Activated T-cell treated with anti-CD3 and anti-CD28 coated beads, Interleukin-2, amount 50 U/mL, for 48 hours (primary cell): Measurements from ENCODE around the gene SLC4A1AP.

Experiments used
- DNase-seq, 2 experiments: peaks; one replicate each; pipeline ENCODE4 v3.0.0-alpha.2; 2020

SLC4A1AP gene

DNA sequence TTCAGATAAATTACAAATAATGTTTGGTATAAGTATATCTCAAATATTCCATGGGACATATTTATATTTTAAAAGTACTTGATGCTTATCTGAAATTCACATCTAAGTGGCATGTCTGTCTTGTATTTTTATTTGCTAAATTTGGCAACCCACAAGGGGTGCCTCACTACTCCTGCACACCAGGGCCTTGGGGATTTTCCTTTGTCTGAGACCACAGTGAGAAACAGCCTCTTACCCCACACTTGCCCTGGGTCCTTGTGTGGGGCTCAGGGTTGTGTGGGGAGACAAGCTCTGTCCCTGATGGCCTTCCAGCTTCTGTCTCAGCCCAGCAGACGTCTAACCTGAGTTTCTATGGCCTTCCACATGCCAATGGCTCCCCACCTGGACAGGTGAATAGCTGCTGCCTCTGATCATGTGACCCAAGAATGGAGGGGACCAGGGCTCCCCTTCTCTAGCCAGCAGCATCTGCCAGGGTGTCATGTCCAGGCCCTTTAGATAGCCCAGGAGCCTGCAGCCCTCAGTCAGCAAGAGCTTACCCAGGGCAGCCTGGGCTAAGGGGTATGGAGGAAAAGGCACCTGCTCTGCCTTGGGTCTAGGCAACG, 58.3 kb downstream of the SLC4A1AP start:
- no peak for DNase-seq

DNA sequence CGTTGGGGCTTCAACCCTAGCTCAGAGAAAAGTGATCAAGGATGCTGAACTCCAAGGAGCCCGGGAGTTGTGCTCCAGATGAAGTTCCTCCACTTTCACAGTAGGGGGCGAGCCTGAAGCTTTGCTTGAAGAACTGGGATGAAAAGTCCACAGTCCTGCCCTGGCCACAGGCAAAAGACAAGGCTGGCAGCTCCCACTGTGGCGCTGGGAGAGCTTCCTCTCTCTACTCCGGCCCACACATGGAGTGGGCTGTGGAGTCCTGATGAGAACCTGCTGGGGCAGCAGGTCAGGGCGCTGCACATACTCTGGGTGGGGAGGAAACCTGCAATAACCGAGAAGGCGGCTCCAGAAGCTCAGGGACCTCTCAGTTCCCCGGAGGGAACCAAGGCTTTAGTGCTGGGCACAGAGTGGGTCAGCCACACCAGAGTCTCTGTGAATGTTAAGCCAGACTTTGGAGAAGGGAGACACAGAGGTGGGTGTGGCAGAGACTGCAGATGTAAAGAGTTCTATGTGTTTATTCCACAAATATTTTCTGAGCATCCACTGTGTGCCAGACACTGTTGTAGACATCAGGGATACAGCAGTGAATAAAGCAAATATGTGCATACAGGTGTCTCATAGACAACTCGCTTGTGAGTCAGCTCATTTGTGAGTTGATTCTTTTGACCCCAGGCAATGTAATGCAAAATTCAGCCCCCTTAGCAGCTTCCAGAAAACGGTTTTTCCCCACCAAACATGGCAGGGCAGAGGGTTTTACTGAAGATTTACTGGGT, 59.9 kb downstream of the SLC4A1AP start:
- peak in 1 of 2 experiments; percentile 57 for DNase-seq

DNA sequence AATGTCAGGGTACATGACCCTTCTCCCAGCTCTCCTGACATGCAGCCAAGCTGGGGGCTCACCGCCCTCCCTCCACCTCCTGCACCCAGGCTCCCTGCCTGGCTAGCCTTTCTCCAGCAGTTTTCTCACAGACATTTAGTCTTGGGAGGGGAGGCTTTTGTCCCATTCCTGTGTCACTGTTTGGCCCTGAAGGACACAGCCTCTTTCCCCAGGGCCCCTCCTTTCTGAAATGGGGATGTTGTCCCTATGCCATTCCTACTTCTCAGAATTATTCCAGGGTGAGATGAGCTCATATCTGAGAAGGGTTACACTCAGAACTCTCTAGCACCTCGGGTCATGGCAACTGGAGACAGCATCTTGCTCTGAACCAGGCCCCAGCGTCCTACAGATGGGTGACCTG, 60.5 kb downstream of the SLC4A1AP start:
- DNase-seq: no peak

DNA sequence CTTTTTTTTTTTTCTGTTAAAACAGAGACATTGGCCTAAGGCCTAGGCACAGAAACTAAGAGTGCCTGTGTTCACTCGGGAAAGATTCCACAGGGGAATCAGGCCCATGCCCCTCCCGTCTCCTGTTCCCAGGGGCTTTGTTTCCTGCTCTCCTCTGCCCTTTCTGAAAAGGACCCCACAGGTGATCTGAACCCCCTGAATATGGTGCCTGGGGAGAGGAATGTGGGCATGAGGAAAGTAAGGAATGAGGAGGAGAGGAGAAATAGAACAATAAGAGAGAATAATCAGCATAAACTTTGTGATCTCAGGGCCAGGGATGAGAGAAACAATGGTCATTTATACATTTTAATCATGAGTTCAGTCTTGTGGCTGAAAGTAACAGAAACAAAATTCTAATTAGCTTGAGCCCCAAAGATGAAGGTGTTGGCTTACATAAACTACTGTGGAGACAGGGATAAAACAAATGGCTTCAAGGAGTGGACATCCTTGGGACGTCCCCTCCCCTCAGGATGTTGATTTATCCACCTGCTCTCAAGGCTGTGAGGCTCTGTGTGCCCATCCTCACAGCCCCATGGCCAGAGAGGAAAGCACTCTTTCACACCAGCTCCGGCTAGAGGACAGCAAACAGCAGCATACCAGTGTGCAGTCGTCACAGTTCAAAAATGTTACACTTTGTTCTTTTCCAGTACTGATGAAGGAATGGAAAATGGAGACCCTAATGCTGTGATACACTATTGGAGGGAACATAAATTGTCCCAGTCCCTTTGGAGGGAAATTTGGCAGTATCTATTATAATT, 61.4 kb downstream of the SLC4A1AP start:
- no peak for DNase-seq

DNA sequence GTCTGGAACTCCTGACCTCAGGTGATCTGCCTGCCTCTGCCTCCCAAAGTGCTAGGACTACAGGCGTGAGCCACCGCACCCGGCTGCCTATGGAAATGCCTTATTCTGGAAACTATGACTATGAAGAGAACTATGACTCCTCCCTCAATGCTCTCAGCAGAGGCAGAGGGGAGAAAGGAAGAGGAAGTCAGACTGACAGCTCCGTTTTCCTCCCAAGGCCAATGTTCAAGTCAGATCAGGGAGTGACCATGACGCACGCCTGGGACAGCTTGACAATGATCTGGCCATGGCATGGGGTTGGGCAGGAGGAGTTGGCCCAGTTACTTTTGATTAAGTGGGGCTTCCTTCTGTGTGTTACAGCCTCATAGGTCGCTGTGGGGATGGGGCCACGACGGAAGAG, 63.6 kb downstream of the SLC4A1AP start:
- DNase-seq: no peak

DNA sequence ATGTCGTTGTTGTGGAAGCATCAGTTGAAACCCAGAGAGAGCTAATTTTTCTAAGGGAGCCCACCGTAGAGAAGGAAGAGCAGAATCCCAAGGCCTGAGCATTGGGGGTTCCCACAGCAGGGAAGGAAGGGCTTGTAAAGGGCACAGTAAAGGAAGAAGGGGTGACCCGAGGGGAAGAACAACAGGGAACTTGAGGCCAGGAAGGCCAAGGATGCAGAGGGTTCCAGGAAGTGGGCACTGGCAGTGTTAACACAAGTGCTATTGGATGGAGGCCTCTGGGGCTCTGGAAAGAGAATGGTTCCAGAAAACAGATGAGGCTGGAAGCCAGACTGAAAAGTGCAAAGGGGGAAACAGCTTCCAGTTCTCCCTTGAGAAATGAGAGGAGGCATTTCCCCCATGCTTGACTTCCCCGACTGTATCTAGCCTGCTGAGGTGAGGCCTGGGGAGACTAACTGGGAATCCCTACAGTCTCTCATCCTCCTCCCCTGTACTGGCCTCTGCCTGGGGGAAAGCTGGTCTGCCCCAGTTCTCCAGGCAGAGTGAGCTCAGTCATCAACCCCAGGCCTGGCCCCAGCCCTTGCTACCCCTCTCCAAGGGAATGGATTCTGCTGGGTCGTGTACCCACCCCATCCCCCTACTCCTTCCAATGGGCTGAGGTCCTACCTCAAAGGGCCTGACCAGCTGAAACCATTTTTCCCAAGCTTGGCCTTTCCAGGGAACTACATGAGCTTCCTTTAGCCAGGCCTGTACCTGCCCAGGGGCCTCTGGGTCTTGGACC, 64.6 kb downstream of the SLC4A1AP start:
- no peak for DNase-seq

DNA sequence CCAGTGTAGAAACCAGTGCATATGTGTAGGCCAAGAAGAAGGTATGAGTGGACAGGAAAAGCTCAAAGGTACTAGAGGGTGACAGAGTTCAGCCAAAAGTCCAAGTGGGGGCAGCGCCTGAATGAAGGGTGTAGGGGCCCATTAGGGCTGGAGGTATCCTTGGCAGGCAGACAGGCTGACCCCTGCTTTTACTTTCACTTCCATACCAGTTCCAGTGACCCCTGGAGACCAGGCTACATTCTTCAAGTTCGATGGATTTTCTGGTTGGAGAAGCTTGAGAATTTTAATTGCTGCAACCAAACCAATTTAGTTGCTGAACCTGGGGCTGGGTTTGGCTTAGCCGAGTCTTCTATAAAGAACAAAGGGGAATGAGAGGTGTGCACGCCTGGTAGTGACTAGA, 65.5 kb downstream of the SLC4A1AP start:
- no peak for DNase-seq

DNA sequence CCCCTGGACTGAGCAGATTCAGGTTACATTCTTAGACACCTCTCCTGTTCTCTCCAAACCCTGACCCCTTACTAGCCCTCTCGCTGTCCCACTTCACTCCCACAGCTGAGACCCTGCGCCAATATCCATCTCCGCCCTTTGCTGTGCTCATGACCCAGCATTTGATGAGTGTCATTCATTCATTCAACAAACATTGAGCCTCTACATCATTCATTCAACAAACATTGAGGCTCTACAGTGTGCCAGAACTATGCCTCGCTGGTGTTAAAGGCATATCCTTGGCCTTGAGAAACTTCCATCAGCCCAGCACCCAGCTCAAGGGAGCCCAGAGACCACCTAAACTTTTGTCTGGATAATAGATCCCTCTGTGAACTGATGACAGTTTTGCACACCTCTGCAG, 65.9 kb downstream of the SLC4A1AP start:
- DNase-seq: no peak

DNA sequence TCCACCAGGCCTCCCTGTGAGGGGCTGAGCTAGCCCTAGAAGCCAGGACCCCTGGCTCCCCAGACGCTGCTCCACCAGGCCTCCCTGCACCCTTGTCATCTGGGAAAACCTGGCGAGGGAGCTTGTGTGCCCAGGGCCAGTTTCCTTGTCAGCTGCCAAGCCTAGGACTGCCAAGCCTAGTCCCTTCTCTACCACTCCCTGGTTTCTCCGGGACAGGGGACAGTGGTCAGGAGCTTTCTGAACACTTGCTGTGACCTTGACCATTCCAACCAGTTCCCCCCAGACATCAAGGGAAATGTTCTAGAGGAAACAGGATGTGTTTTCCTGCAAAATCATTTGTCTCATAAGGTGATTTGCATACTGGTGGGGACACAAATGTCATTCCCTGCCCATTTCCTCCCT, 66.6 kb downstream of the SLC4A1AP start:
- no peak for DNase-seq

DNA sequence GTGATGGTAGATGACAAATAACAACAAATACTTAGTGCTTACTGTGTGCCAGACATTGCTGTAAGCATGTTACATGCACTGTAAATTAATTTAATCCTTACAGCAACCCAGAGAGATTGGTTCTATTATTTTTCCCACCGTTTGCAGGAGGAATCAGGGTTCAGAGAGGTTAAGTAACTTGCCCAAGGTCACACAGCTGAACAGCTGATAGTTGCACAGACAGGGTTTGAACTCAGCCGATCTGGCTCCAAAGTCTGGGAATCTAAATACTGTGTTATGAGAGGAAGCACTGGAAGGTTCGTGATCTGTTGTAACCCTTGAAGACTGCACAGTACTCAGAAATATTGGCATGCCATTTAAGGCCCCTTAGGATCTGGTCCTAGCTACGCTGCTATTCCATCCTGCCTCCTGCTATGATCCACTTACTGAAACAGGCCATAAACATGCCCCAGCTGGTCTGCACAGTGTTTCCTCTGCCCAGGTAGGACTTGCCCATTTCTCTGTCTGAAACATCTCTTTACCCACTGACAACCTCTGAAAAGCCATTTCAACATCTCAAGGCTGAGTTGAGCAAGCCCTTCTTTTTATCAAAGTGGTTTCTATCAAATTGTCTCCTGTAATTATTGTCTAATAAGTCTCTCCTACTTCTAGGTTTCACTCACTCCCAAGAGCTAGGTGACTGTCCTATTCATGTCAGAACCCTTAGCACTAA, 67.4 kb downstream of the SLC4A1AP start:
- DNase-seq: no peak

DNA sequence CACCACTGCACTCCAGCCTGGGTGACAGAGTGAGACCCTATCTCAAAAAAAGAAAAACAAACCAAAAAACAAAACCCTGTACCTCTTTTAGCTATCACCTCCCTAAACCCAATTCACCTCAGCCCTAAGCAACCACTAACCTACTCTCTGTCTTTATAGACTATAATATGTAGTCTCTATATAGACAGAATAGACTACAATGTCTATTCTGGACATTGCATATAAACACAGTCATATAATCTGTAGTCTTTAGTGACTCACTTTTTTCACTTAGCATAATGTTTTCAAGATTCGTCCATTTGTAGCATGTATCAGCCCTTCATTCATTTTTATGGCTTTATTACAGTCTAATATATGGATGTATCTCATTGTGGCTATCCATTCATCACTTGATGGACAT, 70.6 kb downstream of the SLC4A1AP start:
- no peak for DNase-seq

DNA sequence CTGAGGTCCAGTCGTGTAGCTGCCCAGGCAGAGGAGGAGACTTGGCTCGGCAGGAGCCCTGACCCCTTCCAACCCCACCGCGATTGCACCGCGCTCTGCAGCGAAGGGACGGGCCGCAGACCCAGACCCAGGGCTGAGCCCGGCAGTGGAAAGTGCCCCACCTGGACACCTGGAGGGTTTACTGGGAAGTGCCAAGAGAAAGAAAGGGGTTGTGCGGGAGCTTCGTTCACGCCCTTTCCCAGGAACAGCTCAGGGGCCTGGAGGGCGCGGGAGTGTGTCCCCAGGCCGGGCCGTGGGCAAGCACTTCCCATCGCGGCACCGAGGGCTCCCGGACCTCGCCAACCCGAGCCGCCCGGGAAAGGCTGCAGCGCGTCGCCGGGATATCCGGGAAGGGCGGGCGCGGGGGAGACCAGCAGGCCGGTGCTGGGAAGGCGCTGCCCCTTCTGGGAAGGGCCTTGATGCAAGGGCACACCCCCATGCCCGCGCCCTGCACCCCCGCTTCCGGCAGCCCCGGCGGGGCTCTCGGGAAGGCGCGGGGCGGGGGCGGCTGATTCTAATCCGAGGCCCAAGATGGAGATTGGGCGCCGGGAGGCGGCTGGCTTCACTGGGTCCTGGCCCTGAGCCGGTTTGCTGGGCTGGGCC, 71.7 kb downstream of the SLC4A1AP start:
- peak; percentile 78 to 84 for DNase-seq

DNA sequence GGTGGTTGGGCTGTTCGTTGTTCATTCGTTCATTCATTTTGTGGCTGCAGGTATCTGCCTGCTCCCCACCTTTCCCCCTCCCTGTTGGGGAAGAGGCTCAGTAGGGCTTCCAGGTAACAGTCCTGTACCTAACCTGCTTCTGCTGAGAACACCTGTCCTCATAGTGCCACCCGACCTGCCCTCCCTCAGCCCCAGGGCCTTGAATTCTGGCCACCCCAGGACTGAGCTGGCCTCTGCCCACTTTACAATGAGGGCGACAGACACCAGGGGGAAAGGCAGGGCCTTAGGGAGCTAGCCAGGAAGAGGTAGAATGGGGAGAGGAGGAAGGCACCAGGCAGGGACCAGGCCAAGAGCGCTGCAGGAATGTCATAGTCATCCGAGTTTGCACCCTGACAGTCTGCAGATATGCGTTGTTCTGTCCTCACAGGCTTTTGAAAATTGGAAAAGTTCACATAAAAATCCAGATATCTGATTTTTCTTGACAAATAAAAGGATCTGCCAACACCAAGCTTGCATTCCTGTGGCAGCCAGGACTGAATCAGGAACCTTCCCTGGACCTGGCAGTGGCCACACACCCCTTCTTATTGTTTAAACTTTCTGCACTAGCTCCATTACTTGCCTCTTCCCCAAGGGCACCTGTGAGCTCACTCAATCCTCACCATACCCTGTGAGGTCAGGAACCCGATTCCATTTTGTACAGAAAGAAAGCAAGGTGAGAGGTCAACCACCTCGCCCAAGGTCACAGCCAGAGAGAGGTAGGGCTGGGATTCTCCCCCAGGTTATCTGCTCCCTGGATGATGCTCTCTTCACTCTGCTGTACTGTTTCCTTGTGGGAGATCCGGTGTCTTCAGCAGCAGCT, 72.6 kb downstream of the SLC4A1AP start:
- DNase-seq: no peak

DNA sequence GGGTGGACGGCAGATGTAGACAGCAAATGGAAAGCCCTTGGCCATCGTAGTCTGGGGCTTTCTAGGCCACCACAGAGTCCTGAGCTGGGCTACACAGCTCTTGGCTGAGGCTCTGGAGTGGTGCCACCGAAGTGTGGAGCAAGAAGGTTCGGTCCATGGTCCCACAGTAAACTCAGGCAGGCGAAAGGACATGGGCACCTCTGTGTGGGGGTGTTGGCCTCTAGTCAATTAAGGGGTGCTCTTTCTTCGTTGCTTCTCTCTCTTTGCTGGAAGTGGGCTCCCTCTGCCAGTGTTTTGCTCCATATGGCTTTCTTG, 73.2 kb downstream of the SLC4A1AP start:
- DNase-seq: no peak

DNA sequence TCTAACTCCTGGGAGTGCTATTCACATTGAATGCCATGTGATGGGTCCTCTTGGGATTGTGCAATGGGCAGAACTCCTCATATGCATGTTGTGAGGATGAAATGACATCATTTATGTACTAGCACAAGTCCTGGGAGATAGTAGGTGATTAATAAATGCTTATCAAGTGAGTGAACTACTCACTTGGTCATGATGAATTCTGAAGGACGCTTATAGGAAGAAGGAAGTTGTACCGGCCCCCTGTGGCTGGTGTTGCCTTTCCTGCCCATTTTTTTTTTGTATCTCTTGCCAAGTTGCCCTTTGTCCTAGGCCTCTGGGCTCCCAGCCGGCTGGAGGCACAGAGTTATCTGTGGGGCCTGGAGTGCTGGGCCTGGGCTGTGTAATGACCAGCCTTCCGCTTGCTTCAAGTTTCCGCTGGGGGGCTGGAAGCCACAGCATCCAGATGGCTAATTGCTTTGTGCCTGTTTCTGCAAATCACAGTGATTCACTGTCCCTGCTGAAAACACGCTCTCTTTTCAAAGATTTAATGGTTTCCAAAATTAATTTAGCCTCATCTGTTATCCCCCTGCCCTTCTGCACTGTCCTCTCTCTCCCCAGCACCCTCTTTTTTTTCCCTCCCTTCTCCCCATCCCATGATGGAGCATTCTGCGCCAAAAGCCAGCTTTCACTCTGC, 74.1 kb downstream of the SLC4A1AP start:
- no peak for DNase-seq

DNA sequence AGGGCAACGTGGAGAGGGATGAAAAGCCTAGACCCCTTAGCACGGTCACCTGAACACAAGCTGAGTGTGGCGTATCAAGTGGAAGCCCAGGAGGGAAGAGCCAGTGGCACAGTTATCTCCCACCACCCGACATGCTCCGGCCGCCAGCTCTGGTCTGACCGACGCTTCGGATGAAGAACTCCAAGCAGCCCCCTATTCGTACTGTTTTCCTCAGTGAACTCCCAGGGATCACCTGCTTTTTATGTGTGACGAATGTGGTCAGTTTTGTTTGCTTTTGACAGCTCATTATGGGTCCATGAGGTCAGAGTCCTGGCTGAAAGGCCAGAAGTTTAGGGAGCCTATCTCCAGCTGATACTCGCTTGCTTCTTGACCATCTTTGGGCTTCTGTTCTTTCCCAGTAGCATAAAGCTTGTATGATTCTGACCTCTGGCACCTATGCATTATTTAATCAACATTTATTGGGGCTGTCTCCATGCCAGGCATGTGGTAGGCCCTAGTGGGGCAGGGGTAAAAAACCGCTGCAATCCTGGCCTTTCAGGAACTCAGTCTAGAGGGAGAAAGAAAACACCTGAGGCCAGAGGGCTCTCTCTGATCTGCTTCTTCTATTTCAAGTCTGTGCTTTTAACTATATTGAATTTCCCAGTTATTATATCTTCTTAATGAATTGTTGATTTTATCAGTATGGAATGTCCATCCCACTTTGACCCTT, 74.8 kb downstream of the SLC4A1AP start:
- no peak for DNase-seq

DNA sequence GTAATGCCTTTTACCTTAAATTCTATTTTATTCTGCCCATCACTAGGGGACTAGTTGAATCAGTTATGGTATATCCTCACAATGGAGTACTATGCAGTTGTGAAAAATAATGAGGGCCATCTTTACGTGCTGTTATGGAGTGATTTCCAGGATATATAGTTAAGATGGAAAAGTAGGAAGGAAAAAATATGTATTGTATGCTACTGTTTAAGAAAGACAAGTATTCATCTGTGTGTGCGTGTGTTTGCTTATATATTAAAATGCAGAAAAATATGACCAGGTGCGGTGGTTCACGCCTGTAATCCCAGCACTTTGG, 75.3 kb downstream of the SLC4A1AP start:
- DNase-seq: no peak

DNA sequence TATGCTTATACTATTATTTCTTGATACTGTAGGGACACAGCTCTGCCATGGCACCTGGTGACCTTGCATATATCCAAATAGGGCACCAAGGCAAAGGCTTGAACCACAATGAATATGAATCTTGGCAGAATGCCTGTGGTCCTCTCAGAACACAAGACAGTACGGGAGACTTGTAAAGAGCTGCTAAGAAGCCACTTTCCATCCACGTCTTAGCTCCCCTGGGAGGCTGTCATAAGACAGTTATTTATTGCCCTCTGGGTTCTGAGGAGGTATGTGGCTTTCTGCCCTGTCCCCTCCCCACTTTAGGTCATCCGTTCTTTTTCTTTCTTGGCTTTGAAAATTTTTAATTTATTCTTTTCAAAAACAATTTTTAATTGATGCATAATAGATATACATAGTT, 78.0 kb downstream of the SLC4A1AP start:
- DNase-seq: no peak

DNA sequence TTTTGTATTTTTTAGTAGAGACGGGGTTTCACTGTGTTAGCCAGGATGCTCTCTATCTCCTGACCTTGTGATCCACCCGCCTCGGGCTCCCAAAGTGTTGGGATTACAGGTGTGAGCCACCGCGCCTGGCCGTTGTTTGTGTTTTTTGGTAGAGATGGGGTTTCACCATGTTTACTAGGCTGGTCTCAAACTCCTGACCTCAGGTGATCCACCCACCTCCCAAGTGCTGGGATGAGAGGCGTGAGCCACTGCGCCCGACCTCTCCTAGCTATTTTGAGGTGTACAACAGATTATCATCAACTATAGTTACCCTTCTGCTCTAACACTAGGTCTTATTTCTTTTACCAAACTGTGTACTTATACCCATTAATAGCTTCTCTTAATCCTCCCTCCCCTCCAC, 78.9 kb downstream of the SLC4A1AP start:
- no peak for DNase-seq
